OCI-LY7 (cell line): Measurements from ENCODE around the gene TGFBI. TPM values are rescaled to one million over a fixed set of nuclear protein-coding genes. Genes with fewer than 3 reads are reported as not detected.

Source experiments
- BruUV-seq: library from RNA; stranded (reverse); fragments of 400-500 nt; replicated peaks from 2 replicates; lab custom pipeline; 2021; lab: Mats Ljungman, UMichigan
- CTCF ChIA-PET: fragments of 300-600 bp; sonication (Branson Sonifier 250); formaldehyde crosslinking; loops from one replicate; lab custom pipeline; 2022; ENCODE audit warnings: antibody characterized with exemption; ENCODE audit not compliant: unreplicated experiment; lab: Charles Lee
- POLR2A ChIA-PET: fragments of 300-600 bp; sonication (Branson Sonifier 250); formaldehyde crosslinking; loops from one replicate; lab custom pipeline; 2022; ENCODE audit warnings: antibody characterized with exemption; lab: Charles Lee
- DNase-seq: peaks from one replicate; pipeline ENCODE4 v3.0.0-alpha.2; 2015; ENCODE audit warnings: low spot score
- H2AFZ ChIP-seq: fragments of 200-600 bp; sonication (generic), shearing (Covaris generic); 2 replicates; pipeline ENCODE4 v1.6.1; 2014; ENCODE audit warnings: mild to moderate bottlenecking, antibody characterized with exemption, low read length, moderate library complexity
- H3K27ac ChIP-seq: fragments of 200-600 bp; sonication (generic); 2 replicates; pipeline ENCODE4 v1.5.1; 2014; ENCODE audit warnings: mixed run types, low read depth, mild to moderate bottlenecking, moderate library complexity, low read length, inconsistent platforms; ENCODE audit not compliant: poor library complexity, severe bottlenecking
- H3K36me3 ChIP-seq: fragments of 200-600 bp; sonication (generic); 2 replicates; pipeline ENCODE4 v1.6.1; 2014; ENCODE audit warnings: mild to moderate bottlenecking, antibody characterized with exemption, low read length, moderate library complexity, mixed read lengths; ENCODE audit not compliant: insufficient read depth
- H3K4me1 ChIP-seq: fragments of 200-600 bp; sonication (generic); 2 replicates; pipeline ENCODE4 v1.5.1; 2014; ENCODE audit warnings: mild to moderate bottlenecking, low read length; ENCODE audit not compliant: insufficient read depth, poor library complexity, severe bottlenecking
- H3K4me2 ChIP-seq: fragments of 200-600 bp; sonication (generic); 2 replicates; pipeline ENCODE4 v1.6.1; 2014; ENCODE audit warnings: mild to moderate bottlenecking, low read length
- H3K4me3 ChIP-seq: fragments of 200-600 bp; sonication (generic); 2 replicates; pipeline ENCODE4 v1.5.1; 2014; ENCODE audit warnings: mild to moderate bottlenecking, low read depth, low read length; ENCODE audit not compliant: poor library complexity, severe bottlenecking
- H3K79me2 ChIP-seq: fragments of 200-600 bp; sonication (generic); 2 replicates; pipeline ENCODE4 v1.6.1; 2016; ENCODE audit warnings: low read depth, mild to moderate bottlenecking, low read length, moderate library complexity, mixed read lengths; ENCODE audit not compliant: insufficient read depth
- H3K9me2 ChIP-seq: fragments of 200-600 bp; sonication (generic); 2 replicates; pipeline ENCODE4 v1.6.1; 2016; ENCODE audit warnings: mild to moderate bottlenecking, low read length, mixed read lengths; ENCODE audit not compliant: insufficient read depth
- H3K9me3 ChIP-seq: fragments of 200-600 bp; sonication (generic); 2 replicates; pipeline ENCODE4 v1.6.1; 2014; ENCODE audit warnings: mild to moderate bottlenecking, mixed run types, low read length, mixed read lengths
- H4K20me1 ChIP-seq: fragments of 200-600 bp; sonication (generic); 2 replicates; pipeline ENCODE4 v1.6.1; 2014; ENCODE audit warnings: mild to moderate bottlenecking, antibody characterized with exemption, low read length, moderate library complexity, mixed read lengths; ENCODE audit not compliant: insufficient read depth
- CTCF ChIP-seq: fragments of 200-600 bp; sonication (generic); conservative IDR thresholded peaks from 2 replicates; pipeline ENCODE4 v1.5.1; 2014; ENCODE audit warnings: mild to moderate bottlenecking, antibody characterized with exemption, low read length, moderate library complexity, mixed read lengths
- EZH2phosphoT487 ChIP-seq: fragments of 200-600 bp; sonication (generic); IDR thresholded peaks from 2 replicates; pipeline ENCODE4 v1.6.1; 2018; ENCODE audit warnings: low read depth, borderline replicate concordance, mild to moderate bottlenecking, mixed run types, antibody characterized with exemption, low read length, moderate library complexity, mixed read lengths
- intact Hi-C: fragments of 100-400 bp; cut with micrococcal nuclease; formaldehyde crosslinking; loops from one replicate; pipeline ENCODE4 v1.10.0; 2022; ENCODE audit not compliant: unreplicated experiment
- total RNA-seq, 2 experiments: library from RNA; depleted of rRNA in 1 of 2; stranded (reverse); fragments of >200 nt in 1 of 2; shearing (Covaris generic) in 1 of 2; gene quantifications; 2 replicates each; pipeline ENCODE4 v1.2.3, GENCODE V29; 2014 to 2022

TGFBI gene
- total RNA-seq, 2 experiments from 2014 or later: not detected

DNA sequence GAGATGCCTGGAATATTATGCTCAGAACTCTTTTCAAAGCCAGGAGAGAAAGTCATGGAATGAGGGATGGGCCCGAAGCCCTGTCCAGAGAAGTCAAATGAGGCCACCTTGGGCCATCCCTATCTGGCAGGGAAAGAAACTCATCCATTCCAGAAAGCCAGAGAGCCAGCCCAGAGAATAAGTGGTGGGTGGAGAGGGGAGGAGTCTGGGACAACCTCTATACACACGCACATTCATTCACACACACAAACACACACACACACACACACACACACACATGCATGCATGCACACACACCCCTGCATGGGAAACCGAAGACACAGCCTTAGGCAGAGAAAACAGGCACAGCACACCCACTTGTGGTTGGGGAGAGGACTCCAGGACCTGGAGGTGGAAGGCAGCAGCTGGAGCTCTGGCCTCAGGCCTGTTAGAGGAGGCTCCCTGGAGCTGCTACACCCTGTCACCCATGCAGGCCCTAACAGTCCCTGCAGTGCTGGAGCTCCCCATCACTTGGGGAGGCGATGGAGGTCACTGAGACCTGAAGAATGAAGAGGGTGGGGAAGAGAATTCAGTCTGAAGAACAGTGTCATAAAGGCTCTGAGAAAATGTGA lies 38.0 kb downstream of the TGFBI start:
- POLR2A ChIA-PET: interaction anchor here (1.4 kb wide), 1 partner anchor 96 kb away, joined by 3 read pairs; no protein-coding TSS in a partner anchor
- H3K9me2 ChIP-seq: no peaks in the 10 kb centered on the region
- no TSS peak for BruUV-seq
- no peaks in the 10 kb centered on the region for H3K36me3 ChIP-seq
- no peaks in the 10 kb centered on the region for H4K20me1 ChIP-seq
- intact Hi-C loops: no loop called here
- H3K9me3 ChIP-seq: peaks cover 9% of the 10 kb centered on the region
- peaks cover 19% of the 10 kb centered on the region for H3K4me1 ChIP-seq
- no peak for TF ChIP-seq EZH2phosphoT487
- no peak; the same call in 1 of the 2 replicates for TF ChIP-seq CTCF
- no peak overlapping the region for H3K4me3 ChIP-seq
- DNase-seq: peak; percentile 24
- CTCF ChIA-PET: no interaction called here
- H3K79me2 ChIP-seq: no peaks in the 10 kb centered on the region
- no peak overlapping the region for H3K27ac ChIP-seq
- no peak overlapping the region for H3K4me2 ChIP-seq
- no peak overlapping the region for H2AFZ ChIP-seq

GRCh38 chr5:136067422-136067821 lies 38.6 kb downstream of the TGFBI start:
- Histone ChIP-seq H3K4me3 (no peak overlapping the region), H3K9me2 (no peaks in the 10 kb centered on the region), H4K20me1 (no peaks in the 10 kb centered on the region), H3K36me3 (no peaks in the 10 kb centered on the region), H3K4me2 (no peak overlapping the region), H3K4me1 (peaks cover 21% of the 10 kb centered on the region), H3K27ac (no peak overlapping the region), H2AFZ (no peak overlapping the region), H3K79me2 (no peaks in the 10 kb centered on the region), H3K9me3 (peaks cover 9% of the 10 kb centered on the region)
- no peak for DNase-seq
- intact Hi-C loops: no loop called here
- BruUV-seq: no TSS peak
- no peak for TF ChIP-seq EZH2phosphoT487
- no peak for TF ChIP-seq CTCF
- CTCF ChIA-PET: no interaction called here
- POLR2A ChIA-PET: no interaction called here
